Renal cortex interstitium (tissue), 11 donors: ENCODE data around the gene CAMSAP1. TPM values are rescaled to one million over a fixed set of nuclear protein-coding genes. Genes with fewer than 3 reads are reported as not detected.

ENCODE experiments used
- DNase-seq, 11 donors: peaks; one replicate each; pipeline ENCODE4 v3.0.0-alpha.2; 2013; ENCODE audit warnings: low read depth in 9 of 11, low spot score in 4 of 11; ENCODE audit errors: extremely low read depth in 1 of 11
- polyA plus RNA-seq, 3 donors: library from polyadenylated mRNA; unstranded; fragments of 120-200 nt; gene quantifications; one replicate each; pipeline ENCODE4 v1.2.1, GENCODE V29; 2013; ENCODE audit not compliant: insufficient read length in 3 of 3

Gene CAMSAP1
- polyA plus RNA-seq, 3 donors, result 23.4 to 26.8 (median 26.5) TPM

GRCh38 chr9:135761845-135762168 is 145.5 kb downstream of the CAMSAP1 start:
- DNase-seq, result no peak

GRCh38 chr9:135761150-135761844 is 146.0 kb downstream of the CAMSAP1 start:
- DNase-seq, result no peak

DNA sequence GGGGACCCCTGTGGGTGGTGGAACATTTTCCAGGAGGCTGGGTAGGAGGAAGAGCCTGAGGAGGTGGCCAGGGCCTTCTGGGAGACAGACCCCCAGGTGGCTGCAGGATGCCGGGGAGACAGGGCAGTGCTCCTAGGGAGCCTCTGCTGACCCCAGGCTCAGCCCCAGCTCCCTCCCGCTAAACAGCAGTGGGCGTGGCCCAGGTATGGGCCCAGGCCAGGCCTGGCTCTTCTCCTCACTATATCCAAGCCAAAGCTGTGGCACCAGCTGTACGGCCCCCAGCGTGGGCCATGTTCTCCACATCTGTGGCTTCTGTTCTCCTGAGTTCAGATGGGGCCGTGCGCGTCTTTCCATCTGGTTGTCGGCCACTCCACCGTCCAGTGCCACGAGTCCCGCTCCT is 146.9 kb downstream of the CAMSAP1 start:
- DNase-seq, result no peak

DNA sequence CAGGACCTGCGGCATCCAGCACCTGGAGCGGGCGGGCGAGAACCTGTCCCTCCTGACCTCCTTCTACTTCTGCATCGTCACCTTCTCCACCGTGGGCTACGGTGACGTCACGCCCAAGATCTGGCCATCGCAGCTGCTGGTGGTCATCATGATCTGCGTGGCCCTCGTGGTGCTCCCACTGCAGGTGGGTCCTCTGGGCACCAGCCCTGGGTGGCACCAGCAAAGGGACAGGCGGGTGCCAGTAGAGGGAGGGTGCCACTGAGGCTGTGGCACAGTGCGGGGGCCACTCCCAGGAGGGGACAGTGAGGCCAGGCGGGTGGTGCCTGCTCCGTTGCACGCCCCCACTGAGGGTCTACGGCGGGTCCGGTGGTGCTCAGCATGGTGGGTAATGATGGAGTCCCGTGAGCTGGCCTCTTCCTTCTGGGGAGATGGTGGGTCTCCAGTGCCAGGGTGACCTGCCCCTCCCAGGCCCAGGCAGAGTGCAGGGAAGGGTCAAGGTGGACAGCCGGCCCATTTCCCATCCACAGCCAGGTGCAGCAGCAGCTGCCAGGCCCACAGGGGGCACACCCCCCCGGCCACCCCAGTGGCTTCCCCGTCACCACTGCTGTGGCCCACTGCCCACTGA is 147.6 kb downstream of the CAMSAP1 start:
- DNase-seq, result no peak

GRCh38 chr9:135758870-135759269 is 148.5 kb downstream of the CAMSAP1 start:
- no peak for DNase-seq

Other genes with a start within 250 kb of the CAMSAP1 start
- gene LCN9, start 244.2 kb downstream of the CAMSAP1 start, polyA plus RNA-seq, result not detected
- gene SOHLH1, start 208.1 kb downstream of the CAMSAP1 start, polyA plus RNA-seq, result not detected
- gene KCNT1, start 205.4 kb downstream of the CAMSAP1 start, polyA plus RNA-seq, result under 1 TPM; 0.09 to 0.24 (median 0.24) TPM
- gene UBAC1, start 53.8 kb upstream of the CAMSAP1 start, polyA plus RNA-seq, result 10 to 100 TPM; 30.9 to 35.9 (median 33.2) TPM
- 1 to 10 TPM; 7.0 to 9.6 (median 9.4) TPM for gene NACC2, start 187.7 kb upstream of the CAMSAP1 start, polyA plus RNA-seq
- gene TMEM250, start 211.3 kb upstream of the CAMSAP1 start, polyA plus RNA-seq, result 10 to 100 TPM; 16.2 to 22.9 (median 19.7) TPM